H1 (cell line): ENCODE results near the gene TRABD2B. TPM values are rescaled to one million over a fixed set of nuclear protein-coding genes. Genes with fewer than 3 reads are reported as not detected.

Experiments
- CTCF ChIA-PET: fragments of 300-600 bp; sonication (Branson Sonifier 250); formaldehyde crosslinking; loops from one replicate; lab custom pipeline; 2021; ENCODE audit not compliant: partially characterized antibody; lab: Charles Lee
- POLR2A ChIA-PET: fragments of 300-600 bp; sonication (Branson Sonifier 250); formaldehyde crosslinking; loops from one replicate; lab custom pipeline; 2021; ENCODE audit warnings: inconsistent platforms; ENCODE audit not compliant: partially characterized antibody; lab: Charles Lee
- DNase-seq, 2 experiments: peaks; one replicate each; pipeline versions ENCODE4 v3.0.0 to v3.0.0-alpha.2; 2010 to 2022; ENCODE audit warnings: low spot score in 2 of 2, low read depth in 1 of 2, mixed read lengths in 1 of 2
- FAIRE-seq: peaks from 2 replicates; lab custom pipeline; 2011; peaks lifted over from hg19 to GRCh38; lab: Jason Lieb, UNC
- H2AFZ ChIP-seq: 2 replicates; pipeline ENCODE4 v1.8.1; 2012; ENCODE audit warnings: low read length, inconsistent platforms
- H2AK5ac ChIP-seq: 2 replicates; pipeline ENCODE4 v1.6.1; 2013; ENCODE audit warnings: low read depth, low read length
- H2BK120ac ChIP-seq: replicated peaks from 2 replicates; pipeline ENCODE3; 2013; ENCODE audit warnings: low read depth, low read length, inconsistent platforms
- H2BK12ac ChIP-seq: 2 replicates; pipeline ENCODE4 v1.6.1; 2013; ENCODE audit warnings: low read depth, low read length
- H2BK15ac ChIP-seq: 2 replicates; pipeline ENCODE4 v1.6.1; 2013; ENCODE audit warnings: low read length
- H2BK20ac ChIP-seq: 2 replicates; pipeline ENCODE4 v1.6.1; 2013; ENCODE audit warnings: low read length
- H2BK5ac ChIP-seq: 2 replicates; pipeline ENCODE4 v1.6.1; 2013; ENCODE audit warnings: low read depth, low read length
- H3K14ac ChIP-seq: 2 replicates; pipeline ENCODE4 v1.6.1; 2013; ENCODE audit warnings: inconsistent platforms; ENCODE audit not compliant: insufficient read length
- H3K18ac ChIP-seq: 2 replicates; pipeline ENCODE4 v1.6.1; 2013; ENCODE audit warnings: low read length; ENCODE audit errors: extremely low read depth
- H3K23ac ChIP-seq: 2 replicates; pipeline ENCODE4 v1.6.1; 2013; ENCODE audit warnings: inconsistent platforms; ENCODE audit not compliant: insufficient read length
- H3K23me2 ChIP-seq: 2 replicates; pipeline ENCODE4 v1.6.1; 2013; ENCODE audit warnings: low read depth, low read length
- H3K27ac ChIP-seq: 2 replicates; pipeline ENCODE4 v1.6.1; 2011; ENCODE audit warnings: low read depth, low read length, inconsistent platforms
- H3K27me3 ChIP-seq, 4 experiments: replicated peaks in 1 of 4; 1 replicate in 1 of 4; 2 replicates in 3 of 4; pipeline versions ENCODE4 v1.6.1 to v1.8.1; 2011 to 2013; ENCODE audit warnings: low read length in 3 of 4, mild to moderate bottlenecking in 3 of 4, inconsistent platforms in 2 of 4, mixed read lengths in 2 of 4, moderate library complexity in 1 of 4; ENCODE audit not compliant: control insufficient read depth in 3 of 4, insufficient read depth in 3 of 4; ENCODE audit errors: extremely low read depth in 1 of 4
- H3K36me3 ChIP-seq, 4 experiments: 2 replicates each; pipeline versions ENCODE4 v1.6.1 to v1.8.1; 2011 to 2013; ENCODE audit warnings: mild to moderate bottlenecking in 4 of 4, low read length in 3 of 4, moderate library complexity in 2 of 4, control low read depth in 1 of 4, inconsistent platforms in 1 of 4; ENCODE audit not compliant: insufficient read depth in 4 of 4, control insufficient read depth in 2 of 4
- H3K4ac ChIP-seq: replicated peaks from 2 replicates; pipeline ENCODE3; 2013; ENCODE audit warnings: low read length, low read depth, mixed read lengths, inconsistent platforms; ENCODE audit not compliant: insufficient read length
- H3K4me1 ChIP-seq, 4 experiments: replicated peaks in 1 of 4; 1 replicate in 1 of 4; 2 replicates in 3 of 4; pipeline versions ENCODE4 v1.6.1 to v1.8.1; 2011 to 2013; ENCODE audit warnings: low read length in 3 of 4, inconsistent platforms in 2 of 4, mixed read lengths in 1 of 4; ENCODE audit not compliant: insufficient read depth in 4 of 4, control insufficient read depth in 3 of 4
- H3K4me2 ChIP-seq, 2 experiments: 2 replicates each; pipeline versions ENCODE4 v1.6.1 to v1.8.1; 2011 to 2013; ENCODE audit warnings: low read depth in 2 of 2, low read length in 2 of 2, control low read depth in 1 of 2, inconsistent platforms in 1 of 2, mild to moderate bottlenecking in 1 of 2; ENCODE audit not compliant: insufficient read depth in 1 of 2
- H3K4me3 ChIP-seq, 4 experiments: fragments of 200-600, 300-600 bp in 1 of 4; sonication (generic), shearing (Covaris generic), sonication (Bioruptor Twin) in 1 of 4; 2 replicates each; pipeline versions ENCODE4 v1.5.1 to v1.8.1; 2011 to 2016; ENCODE audit warnings: low read length in 4 of 4, low read depth in 3 of 4, control low read depth in 2 of 4, inconsistent platforms in 2 of 4, mild to moderate bottlenecking in 2 of 4, mixed read lengths in 1 of 4, moderate library complexity in 1 of 4; ENCODE audit not compliant: insufficient read depth in 2 of 4; ENCODE audit errors: extremely low read depth in 1 of 4
- H3K56ac ChIP-seq: replicated peaks from 2 replicates; pipeline ENCODE3; 2013; ENCODE audit warnings: low read depth, mild to moderate bottlenecking, mixed read lengths, low read length, inconsistent platforms; ENCODE audit not compliant: insufficient read length
- H3K79me1 ChIP-seq: 2 replicates; pipeline ENCODE4 v1.6.1; 2013; ENCODE audit warnings: low read depth, low read length, control low read depth
- H3K79me2 ChIP-seq, 2 experiments: 2 replicates each; pipeline versions ENCODE4 v1.6.1 to v1.8.1; 2012 to 2013; ENCODE audit warnings: low read length in 2 of 2, mild to moderate bottlenecking in 2 of 2, inconsistent platforms in 1 of 2; ENCODE audit not compliant: insufficient read depth in 2 of 2, control insufficient read depth in 1 of 2
- H3K9ac ChIP-seq, 4 experiments: replicated peaks in 1 of 4; 1 replicate in 1 of 4; 2 replicates in 3 of 4; pipeline versions ENCODE4 v1.6.1 to v1.8.1; 2011 to 2013; ENCODE audit warnings: low read depth in 3 of 4, low read length in 3 of 4, control low read depth in 2 of 4, mild to moderate bottlenecking in 2 of 4, moderate library complexity in 2 of 4, inconsistent platforms in 1 of 4; ENCODE audit errors: extremely low read depth in 1 of 4
- H3K9me3 ChIP-seq, 2 experiments: 2 replicates each; pipeline versions ENCODE4 v1.6.1 to v1.8.1; 2012 to 2013; ENCODE audit warnings: mild to moderate bottlenecking in 2 of 2, moderate library complexity in 2 of 2, control low read depth in 1 of 2, inconsistent platforms in 1 of 2, low read depth in 1 of 2, low read length in 1 of 2, mixed read lengths in 1 of 2; ENCODE audit not compliant: insufficient read depth in 2 of 2
- H4K20me1 ChIP-seq, 2 experiments: replicated peaks in 1 of 2; 2 replicates each; pipeline versions ENCODE3 to v1.8.1; 2011 to 2013; ENCODE audit warnings: inconsistent platforms in 2 of 2, low read length in 2 of 2, mild to moderate bottlenecking in 1 of 2; ENCODE audit not compliant: insufficient read depth in 2 of 2, control insufficient read depth in 1 of 2
- H4K5ac ChIP-seq: 2 replicates; pipeline ENCODE4 v1.6.1; 2013; ENCODE audit warnings: low read length, low read depth, mixed read lengths, inconsistent platforms; ENCODE audit not compliant: insufficient read length
- H4K8ac ChIP-seq: 2 replicates; pipeline ENCODE4 v1.8.0; 2013; ENCODE audit warnings: mild to moderate bottlenecking, moderate library complexity, low read length, inconsistent platforms; ENCODE audit not compliant: insufficient read depth; ENCODE audit errors: extremely low read depth
- H4K91ac ChIP-seq: replicated peaks from 2 replicates; pipeline ENCODE3; 2013; ENCODE audit warnings: low read length, mixed read lengths, inconsistent platforms; ENCODE audit not compliant: insufficient read length
- BACH1 ChIP-seq: IDR thresholded peaks from 2 replicates; pipeline ENCODE4 v1.6.1; 2012; ENCODE audit warnings: low read length, improper control_type of control experiment
- CTBP2 ChIP-seq: IDR thresholded peaks from 2 replicates; pipeline ENCODE4 v1.7.0; 2011; ENCODE audit warnings: borderline replicate concordance, mild to moderate bottlenecking, moderate library complexity, mixed read lengths, low read length; ENCODE audit not compliant: insufficient read depth, insufficient read length
- EP300 ChIP-seq, 2 experiments: IDR thresholded peaks; 1 replicate in 1 of 2; 2 replicates in 1 of 2; pipeline ENCODE4 v1.6.1; 2011 to 2012; ENCODE audit warnings: low read depth in 2 of 2, low read length in 2 of 2, mild to moderate bottlenecking in 2 of 2, borderline replicate concordance in 1 of 2, inconsistent platforms in 1 of 2, moderate library complexity in 1 of 2
- EZH2 ChIP-seq: fragments of 200-600 bp; sonication (generic); IDR thresholded peaks from 2 replicates; pipeline ENCODE4 v1.7.1; 2012; ENCODE audit warnings: low read depth, mild to moderate bottlenecking, moderate library complexity, low read length, inconsistent platforms; ENCODE audit not compliant: severe bottlenecking
- KDM1A ChIP-seq: fragments of 200-600, 300-600 bp; sonication (generic); IDR thresholded peaks from 2 replicates; pipeline ENCODE4 v1.7.1; 2016; ENCODE audit warnings: mild to moderate bottlenecking, low read length, borderline replicate concordance
- WGBS, 2 experiments: shearing (Covaris generic) in 1 of 2; methylation state at CpG; one replicate each; pipeline versions ENCODE4 v1.1.6 to v1.1.7; 2013 to 2015; ENCODE audit warnings: low lambda C conversion rate in 2 of 2, mixed read lengths in 2 of 2, inconsistent platforms in 1 of 2, low coverage in 1 of 2, missing lambda C conversion rate in 1 of 2; ENCODE audit not compliant: insufficient replicate concordance in 2 of 2, insufficient coverage in 1 of 2, insufficient read length in 1 of 2; ENCODE audit errors: extremely low coverage in 1 of 2, missing lambda C conversion rate in 1 of 2; 5-methylcytosine and 5-hydroxymethylcytosine counted together
- polyA plus RNA-seq, 7 experiments: library from polyadenylated mRNA; depleted of rRNA in 3 of 7; stranded (reverse) in 5 of 7; unstranded in 2 of 7; fragments of >200 nt in 5 of 7; fragments of 200-250 nt in 2 of 7; gene quantifications; 1 replicate in 5 of 7; 2 replicates in 1 of 7; 4 replicates in 1 of 7; pipeline versions ENCODE4 v1.2.1 to v1.2.3, GENCODE V29; 2011 to 2013; ENCODE audit warnings: missing spikeins in 2 of 7, mixed read lengths in 2 of 7
- total RNA-seq: library from RNA; stranded (reverse); fragmentation: NEBNext Ultra II Directional; extraction: Animal tissue kit (Norgen Biotek cat#: 25700); gene quantifications from 2 replicates; pipeline ENCODE4 v1.2.1, GENCODE V29; 2021

Gene TRABD2B
- total and polyA plus RNA-seq, 2 of the 8 experiments (the other 6 are each of a cell fraction or from before 2014, with no cell fraction given) = 0.95 to 3.4 TPM

DNA sequence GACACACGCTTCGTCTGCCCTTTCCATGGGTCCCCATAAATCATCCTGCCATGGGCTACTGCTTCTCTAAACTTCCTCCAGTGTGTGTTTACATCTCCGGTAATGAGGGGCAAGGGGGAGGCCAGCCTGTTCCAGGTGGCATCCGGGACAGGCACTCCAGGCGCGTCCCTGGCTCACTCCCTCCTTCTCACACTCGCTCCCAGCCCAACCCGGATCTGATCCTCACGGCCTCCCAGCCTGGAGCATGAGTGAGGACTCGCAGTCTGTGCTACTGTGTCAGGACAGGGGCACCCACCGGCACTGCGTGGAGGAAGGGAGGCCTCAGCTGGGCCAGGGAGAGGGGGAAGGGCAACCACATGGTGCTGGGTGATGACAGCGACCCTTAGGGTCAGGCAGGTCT is 225.4 kb downstream of the TRABD2B start:
- no peaks in the 10 kb centered on the region for H3K79me1 ChIP-seq
- H4K8ac ChIP-seq = no peak overlapping the region
- no peak overlapping the region for H2AFZ ChIP-seq
- H4K20me1 ChIP-seq = no peaks in the 10 kb centered on the region
- no peak overlapping the region for H3K56ac ChIP-seq
- H2BK120ac ChIP-seq = no peak overlapping the region
- H3K23ac ChIP-seq = no peak overlapping the region
- no peaks in the 10 kb centered on the region; a peak in 1 of 7 replicates for H3K27me3 ChIP-seq
- no peak overlapping the region for H3K14ac ChIP-seq
- peaks cover 0 to 7% (median 5%) of the 10 kb centered on the region in 4 experiments; a peak in 6 of 7 replicates for H3K4me1 ChIP-seq
- no peak overlapping the region for H4K5ac ChIP-seq
- no peaks in the 10 kb centered on the region for H3K9me3 ChIP-seq
- ChIA-PET POLR2A (no interaction called here), CTCF (interaction anchor here (1.2 to 1.5 kb wide), 2 partner anchors 10 to 16 kb away, joined by 5 to 6 read pairs; no protein-coding TSS in a partner anchor)
- no peak overlapping the region for H3K18ac ChIP-seq
- 0 out of 2 replicates have a peak overlapping the region, but pooled peaks have one; percentile 16 for H2AK5ac ChIP-seq
- H2BK12ac ChIP-seq = peak overlapping the region; percentile 80; the same call in 1 of the 2 replicates
- DNase-seq = no peak
- H4K91ac ChIP-seq = peak overlapping the region; percentile 62
- no peak overlapping the region for H2BK5ac ChIP-seq
- no peaks in the 10 kb centered on the region for H3K79me2 ChIP-seq
- no peak for FAIRE-seq
- no peaks in the 10 kb centered on the region for H3K36me3 ChIP-seq
- no peak overlapping the region for H3K9ac ChIP-seq
- no peak overlapping the region for H3K27ac ChIP-seq
- H3K23me2 ChIP-seq = no peaks in the 10 kb centered on the region
- H2BK20ac ChIP-seq = no peak overlapping the region
- H3K4me2 ChIP-seq = no peak overlapping the region
- WGBS, 2 experiments = 88% methylated on average over 13 of the region's 13 CpGs; no CpG with 5 or more reads in 1 of the 2 experiments
- H3K4ac ChIP-seq = no peak overlapping the region
- H3K4me3 ChIP-seq = no peak overlapping the region
- no peak overlapping the region for H2BK15ac ChIP-seq
- no peak for TF ChIP-seq EZH2
- TF ChIP-seq CTBP2 = no peak
- TF ChIP-seq EP300 (IDR thresholded peaks at IDR 0.05; ENCODE audit: borderline replicate concordance in 1 of 2, low read depth in 2 of 2, low read length in 2 of 2) = no peak
- TF ChIP-seq BACH1 = no peak
- TF ChIP-seq KDM1A = no peak
